Glomerular visceral epithelial cell (primary cell): Measurements from ENCODE around the gene ZNF117.
"Not testable (repeated sequence)": the region's sequence is repeated elsewhere in the genome, so short reads cannot be mapped to it uniquely, and the experiment has no call there.

Experiments
- DNase-seq: peaks from one replicate; pipeline ENCODE4 v3.0.0-alpha.2; 2016; ENCODE audit errors: extremely low spot score

The ZNF117 gene

GRCh38 chr7:64997164-64997908 lies 6.5 kb upstream of the ZNF117 start:
- DNase-seq = no peak

GRCh38 chr7:64996305-64996704 lies 5.5 kb upstream of the ZNF117 start:
- no peak for DNase-seq

- DNase-seq = no peak
These were observed 3.1 kb upstream of the ZNF117 start for GRCh38 chr7:64993901-64994300.

GRCh38 chr7:64992971-64993370 lies 2.1 kb upstream of the ZNF117 start:
- DNase-seq = no peak

GRCh38 chr7:64990216-64990615 lies 620 bp downstream of the ZNF117 start:
- no peak for DNase-seq

GRCh38 chr7:64978497-64979203 lies 12.2 kb downstream of the ZNF117 start:
- DNase-seq = no peak

- no peak for DNase-seq
These were observed 25.2 kb downstream of the ZNF117 start for GRCh38 chr7:64965594-64965993.

- no peak for DNase-seq
These were observed 31.6 kb downstream of the ZNF117 start for GRCh38 chr7:64959072-64959747.

GRCh38 chr7:64951250-64951848 lies 39.5 kb downstream of the ZNF117 start:
- DNase-seq = peak; percentile 39

- DNase-seq = not testable (repeated sequence)
These were observed 40.2 kb downstream of the ZNF117 start for GRCh38 chr7:64950673-64951072.

- not testable (repeated sequence) for DNase-seq
These were observed 42.1 kb downstream of the ZNF117 start for GRCh38 chr7:64948774-64949173.

GRCh38 chr7:64947252-64948000 lies 43.4 kb downstream of the ZNF117 start:
- no peak for DNase-seq

- DNase-seq = no peak
These were observed 44.1 kb downstream of the ZNF117 start for GRCh38 chr7:64946772-64947171.

GRCh38 chr7:64945503-64946175 lies 45.2 kb downstream of the ZNF117 start:
- no peak for DNase-seq

GRCh38 chr7:64944667-64945502 lies 46.0 kb downstream of the ZNF117 start:
- not testable (repeated sequence) for DNase-seq

GRCh38 chr7:64940021-64940420 lies 50.8 kb downstream of the ZNF117 start:
- DNase-seq = not testable (repeated sequence)

- DNase-seq = no peak
These were observed 52.3 kb downstream of the ZNF117 start for GRCh38 chr7:64938540-64938939.

- DNase-seq = no peak
These were observed 56.4 kb downstream of the ZNF117 start for GRCh38 chr7:64934478-64934877.

- not testable (repeated sequence) for DNase-seq
These were observed 62.3 kb downstream of the ZNF117 start for GRCh38 chr7:64928252-64929187.
